Kidney epithelial cell (primary cell): ENCODE measurements around the gene G6PC2. TPM values are rescaled to one million over a fixed set of nuclear protein-coding genes. Genes with fewer than 3 reads are reported as not detected.

Experiments
- DNase-seq: peaks from one replicate; pipeline ENCODE4 v3.0.0-alpha.2; 2010; ENCODE audit warnings: low read depth
- H3K27me3 ChIP-seq: 2 replicates; pipeline ENCODE4 v1.6.0; 2011; ENCODE audit warnings: low read length; ENCODE audit not compliant: control insufficient read depth, insufficient read depth
- H3K36me3 ChIP-seq: 2 replicates; pipeline ENCODE4 v1.5.1; 2011; ENCODE audit warnings: low read length; ENCODE audit not compliant: control insufficient read depth, insufficient read depth
- H3K4me3 ChIP-seq: 2 replicates; pipeline ENCODE4 v1.5.1; 2011; ENCODE audit warnings: low read depth, mild to moderate bottlenecking, control low read depth, low read length
- CTCF ChIP-seq: IDR thresholded peaks from 2 replicates; pipeline ENCODE4 v1.5.1; 2011; ENCODE audit warnings: mild to moderate bottlenecking, moderate library complexity, low read length, control low read depth, inconsistent platforms; ENCODE audit not compliant: insufficient read depth, poor library complexity, severe bottlenecking
- total RNA-seq: library from RNA; depleted of rRNA; stranded (reverse); fragments of >200 nt; gene quantifications from 2 replicates; pipeline ENCODE4 v1.2.3, GENCODE V29; 2015

The G6PC2 gene
- total RNA-seq, 1 donor from 2014 or later, result not detected

- H3K27me3 ChIP-seq, result no peaks in the 10 kb centered on the region
- no peak overlapping the region for H3K4me3 ChIP-seq
- no peak for TF ChIP-seq CTCF
- no peaks in the 10 kb centered on the region for H3K36me3 ChIP-seq
- DNase-seq, result no peak
Observed at GRCh38 chr2:168896783-168897182, 4.3 kb upstream of the G6PC2 start.

- DNase-seq, result no peak
- no peaks in the 10 kb centered on the region for H3K36me3 ChIP-seq
- H3K27me3 ChIP-seq, result no peaks in the 10 kb centered on the region
- no peak for TF ChIP-seq CTCF
- H3K4me3 ChIP-seq, result no peak overlapping the region
Observed at GRCh38 chr2:168897449-168897848, 3.6 kb upstream of the G6PC2 start.

- Histone ChIP-seq H3K27me3 (peaks cover 2% of the 10 kb centered on the region), H3K4me3 (no peak overlapping the region), H3K36me3 (no peaks in the 10 kb centered on the region)
- no peak for DNase-seq
- TF ChIP-seq CTCF, result no peak
Observed at GRCh38 chr2:168903888-168904287, 2.8 kb downstream of the G6PC2 start.

- H3K4me3 ChIP-seq, result no peak overlapping the region
- no peaks in the 10 kb centered on the region for H3K36me3 ChIP-seq
- no peak for TF ChIP-seq CTCF
- no peak for DNase-seq
- H3K27me3 ChIP-seq, result peaks cover 2% of the 10 kb centered on the region
Observed at GRCh38 chr2:168904358-168904757, 3.3 kb downstream of the G6PC2 start.

- Histone ChIP-seq H3K36me3 (no peaks in the 10 kb centered on the region), H3K4me3 (no peak overlapping the region), H3K27me3 (peaks cover 8% of the 10 kb centered on the region)
- DNase-seq, result no peak
- no peak for TF ChIP-seq CTCF
Observed at GRCh38 chr2:168907940-168908662, 7.0 kb downstream of the G6PC2 start.

GRCh38 chr2:168910330-168910729 lies 9.2 kb downstream of the G6PC2 start:
- H3K27me3 ChIP-seq, result peaks cover 9% of the 10 kb centered on the region
- no peaks in the 10 kb centered on the region for H3K36me3 ChIP-seq
- no peak for DNase-seq
- TF ChIP-seq CTCF, result no peak
- H3K4me3 ChIP-seq, result no peak overlapping the region
